KOPT-K1 (cell line): ENCODE results near the gene LRRC34.

Experiments
- H3K27ac ChIP-seq: fragments of 200-600 bp; sonication (generic); 2 replicates; pipeline ENCODE4 v1.5.1; 2016; ENCODE audit warnings: antibody characterized with exemption, mild to moderate bottlenecking, low read depth, low read length; ENCODE audit not compliant: poor library complexity, severe bottlenecking
- H3K36me3 ChIP-seq: fragments of 200-600 bp; sonication (generic); 2 replicates; pipeline ENCODE4 v1.5.1; 2017; ENCODE audit warnings: antibody characterized with exemption, mild to moderate bottlenecking, low read length, moderate library complexity; ENCODE audit not compliant: insufficient read depth
- H3K9me3 ChIP-seq: fragments of 200-600 bp; sonication (generic); 2 replicates; pipeline ENCODE4 v1.5.1; 2017; ENCODE audit warnings: antibody characterized with exemption, low read length, mild to moderate bottlenecking; ENCODE audit not compliant: insufficient read depth, poor library complexity, severe bottlenecking

Gene LRRC34

GRCh38 chr3:169827712-169828111 lies 15.0 kb upstream of the LRRC34 start:
- H3K36me3 ChIP-seq = no peaks in the 10 kb centered on the region
- no peaks in the 10 kb centered on the region for H3K9me3 ChIP-seq
- H3K27ac ChIP-seq = no peak overlapping the region

GRCh38 chr3:169825316-169825715 lies 12.6 kb upstream of the LRRC34 start:
- H3K27ac ChIP-seq = no peak overlapping the region
- H3K9me3 ChIP-seq = no peaks in the 10 kb centered on the region
- no peaks in the 10 kb centered on the region for H3K36me3 ChIP-seq

GRCh38 chr3:169822983-169823382 lies 10.3 kb upstream of the LRRC34 start:
- Histone ChIP-seq H3K27ac (no peak overlapping the region), H3K9me3 (no peaks in the 10 kb centered on the region), H3K36me3 (no peaks in the 10 kb centered on the region)

GRCh38 chr3:169822540-169822939 lies 9.8 kb upstream of the LRRC34 start:
- H3K36me3 ChIP-seq = no peaks in the 10 kb centered on the region
- no peak overlapping the region for H3K27ac ChIP-seq
- H3K9me3 ChIP-seq = no peaks in the 10 kb centered on the region

- no peaks in the 10 kb centered on the region for H3K36me3 ChIP-seq
- H3K27ac ChIP-seq = no peak overlapping the region
- no peaks in the 10 kb centered on the region for H3K9me3 ChIP-seq
Measured at GRCh38 chr3:169822091-169822490, 9.4 kb upstream of the LRRC34 start.

- no peaks in the 10 kb centered on the region for H3K36me3 ChIP-seq
Measured at GRCh38 chr3:169818316-169818715, 5.6 kb upstream of the LRRC34 start.

GRCh38 chr3:169815590-169816150 lies 3.0 kb upstream of the LRRC34 start:
- no peak overlapping the region for H3K27ac ChIP-seq
- H3K36me3 ChIP-seq = no peaks in the 10 kb centered on the region
- peaks cover 13% of the 10 kb centered on the region for H3K9me3 ChIP-seq

More at GRCh38 chr3:169818316-169818715, 5.6 kb upstream of the LRRC34 start:
- peaks cover 13% of the 10 kb centered on the region for H3K9me3 ChIP-seq
- H3K27ac ChIP-seq = no peak overlapping the region

GRCh38 chr3:169813757-169814517 lies 1.2 kb upstream of the LRRC34 start:
- Histone ChIP-seq H3K9me3 (peaks cover 13% of the 10 kb centered on the region), H3K36me3 (no peaks in the 10 kb centered on the region), H3K27ac (peak overlapping the region; percentile 76)

- Histone ChIP-seq H3K36me3 (peaks cover 2% of the 10 kb centered on the region; the same call in 1 of the 2 replicates), H3K27ac (peak overlapping the region; percentile 76), H3K9me3 (peaks cover 13% of the 10 kb centered on the region)
Measured at GRCh38 chr3:169813278-169813677, 574 bp upstream of the LRRC34 start.

- Histone ChIP-seq H3K36me3 (peaks cover 9% of the 10 kb centered on the region), H3K27ac (peak overlapping the region; percentile 76), H3K9me3 (peaks cover 13% of the 10 kb centered on the region)
Measured at GRCh38 chr3:169811631-169812331, 923 bp downstream of the LRRC34 start.

- H3K36me3 ChIP-seq = peaks cover 23% of the 10 kb centered on the region
- H3K27ac ChIP-seq = peak overlapping the region; percentile 43
- no peaks in the 10 kb centered on the region for H3K9me3 ChIP-seq
Measured at GRCh38 chr3:169809230-169809795, 3.4 kb downstream of the LRRC34 start.

GRCh38 chr3:169804681-169805080 lies 8.0 kb downstream of the LRRC34 start:
- peaks cover 66% of the 10 kb centered on the region for H3K36me3 ChIP-seq
- no peaks in the 10 kb centered on the region for H3K9me3 ChIP-seq
- H3K27ac ChIP-seq = no peak overlapping the region

GRCh38 chr3:169792359-169792758 lies 20.3 kb downstream of the LRRC34 start:
- peaks cover 87% of the 10 kb centered on the region for H3K36me3 ChIP-seq
- H3K9me3 ChIP-seq = no peaks in the 10 kb centered on the region
- no peak overlapping the region for H3K27ac ChIP-seq

GRCh38 chr3:169790687-169791429 lies 21.8 kb downstream of the LRRC34 start:
- Histone ChIP-seq H3K27ac (no peak overlapping the region), H3K9me3 (no peaks in the 10 kb centered on the region), H3K36me3 (peaks cover 87% of the 10 kb centered on the region)

GRCh38 chr3:169790219-169790618 lies 22.5 kb downstream of the LRRC34 start:
- Histone ChIP-seq H3K36me3 (peaks cover 87% of the 10 kb centered on the region), H3K9me3 (no peaks in the 10 kb centered on the region), H3K27ac (no peak overlapping the region)
